HS-5 (cell line): ENCODE data around the gene VSTM4.

Source experiments
- DNase-seq: peaks from one replicate; pipeline ENCODE4 v3.0.0-alpha.2; 2012; ENCODE audit warnings: low read depth

VSTM4 gene

GRCh38 chr10:49070701-49071100 is 44.6 kb downstream of the VSTM4 start:
- DNase-seq = no peak

DNA sequence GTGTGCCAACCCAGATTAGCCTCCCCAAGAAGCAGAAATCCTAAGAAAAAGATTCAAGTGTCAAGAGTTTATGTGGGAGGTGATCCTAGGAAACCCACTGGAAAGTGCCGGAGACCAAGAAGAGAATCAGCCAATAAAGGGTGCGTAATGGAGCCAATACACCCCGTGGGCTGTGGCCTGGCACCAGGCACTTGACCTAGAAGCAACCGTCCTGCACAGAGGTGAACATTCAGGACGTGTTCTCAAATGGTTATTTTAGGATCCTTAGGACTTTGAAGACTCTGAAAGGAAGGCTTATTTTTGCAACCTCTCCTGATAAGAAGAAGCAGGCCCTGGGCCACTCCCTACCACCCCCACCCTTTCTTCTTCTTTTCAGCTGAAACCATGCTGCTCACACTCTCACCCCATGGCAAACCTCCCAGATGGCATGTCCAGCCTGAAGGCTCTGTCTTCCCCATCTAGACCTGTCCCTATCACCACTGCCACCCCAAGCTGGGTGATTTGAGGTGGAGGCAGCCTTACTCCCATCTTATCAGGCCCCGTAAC is 46.6 kb downstream of the VSTM4 start:
- DNase-seq = no peak

- no peak for DNase-seq
These were observed 47.1 kb downstream of the VSTM4 start for GRCh38 chr10:49068209-49068608.

DNA sequence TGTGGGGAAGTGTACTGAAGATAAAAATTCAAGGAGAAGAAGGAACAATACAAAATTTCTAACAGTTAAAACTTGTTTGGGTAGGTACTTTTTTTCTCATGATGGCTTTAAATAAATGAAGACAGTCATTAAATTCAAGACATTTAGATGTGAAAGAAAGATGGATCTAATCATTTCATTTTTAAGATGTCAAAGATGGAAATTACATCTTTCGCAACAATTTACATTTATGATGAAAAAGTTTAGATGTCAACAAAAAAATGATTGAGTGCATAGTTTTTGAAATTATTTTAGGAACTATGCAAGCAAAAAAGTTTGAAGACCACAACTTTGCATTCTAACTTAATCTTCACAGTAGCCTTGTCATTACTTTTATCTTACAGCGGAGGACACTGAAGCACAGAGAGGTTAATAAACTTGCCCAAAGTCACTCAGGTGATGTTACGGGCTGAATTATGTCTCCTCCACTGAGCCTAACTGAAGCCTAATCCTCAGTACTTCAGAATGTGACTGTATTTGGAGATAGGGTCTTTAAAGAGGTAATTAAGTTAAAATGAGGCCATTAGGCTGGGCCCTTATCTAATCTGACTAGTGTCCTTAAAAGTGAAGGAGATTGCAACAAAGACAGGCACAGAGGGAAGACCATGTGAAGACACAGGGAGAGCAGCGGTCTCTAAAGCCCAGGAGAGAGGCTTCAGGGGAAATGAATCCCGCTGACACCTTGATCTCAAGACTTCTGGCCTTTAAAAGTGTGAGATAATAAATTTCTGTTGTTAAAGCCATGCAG is 48.2 kb downstream of the VSTM4 start:
- no peak for DNase-seq

DNA sequence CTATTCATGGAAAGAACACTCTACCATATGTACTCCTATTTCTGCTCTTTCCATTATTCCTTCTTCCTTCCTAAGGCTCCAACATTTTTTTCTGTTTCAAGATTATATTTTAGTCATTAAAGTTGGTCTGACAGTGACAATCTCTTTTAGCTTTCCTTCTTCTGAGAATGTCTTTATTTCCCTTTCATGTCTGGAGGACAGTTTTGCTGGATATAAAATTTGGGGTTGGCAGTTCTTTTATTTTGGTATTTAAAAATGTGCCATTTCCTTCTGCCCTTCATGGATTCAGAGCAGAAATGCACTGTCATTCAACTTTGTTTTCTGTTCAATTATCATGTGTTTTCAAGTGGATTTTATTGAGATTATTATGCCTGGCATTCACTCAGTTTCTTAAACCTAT is 53.1 kb downstream of the VSTM4 start:
- no peak for DNase-seq

GRCh38 chr10:49061667-49062066 is 53.7 kb downstream of the VSTM4 start:
- no peak for DNase-seq

- DNase-seq = no peak
These were observed 56.7 kb downstream of the VSTM4 start for GRCh38 chr10:49058463-49059255.

DNA sequence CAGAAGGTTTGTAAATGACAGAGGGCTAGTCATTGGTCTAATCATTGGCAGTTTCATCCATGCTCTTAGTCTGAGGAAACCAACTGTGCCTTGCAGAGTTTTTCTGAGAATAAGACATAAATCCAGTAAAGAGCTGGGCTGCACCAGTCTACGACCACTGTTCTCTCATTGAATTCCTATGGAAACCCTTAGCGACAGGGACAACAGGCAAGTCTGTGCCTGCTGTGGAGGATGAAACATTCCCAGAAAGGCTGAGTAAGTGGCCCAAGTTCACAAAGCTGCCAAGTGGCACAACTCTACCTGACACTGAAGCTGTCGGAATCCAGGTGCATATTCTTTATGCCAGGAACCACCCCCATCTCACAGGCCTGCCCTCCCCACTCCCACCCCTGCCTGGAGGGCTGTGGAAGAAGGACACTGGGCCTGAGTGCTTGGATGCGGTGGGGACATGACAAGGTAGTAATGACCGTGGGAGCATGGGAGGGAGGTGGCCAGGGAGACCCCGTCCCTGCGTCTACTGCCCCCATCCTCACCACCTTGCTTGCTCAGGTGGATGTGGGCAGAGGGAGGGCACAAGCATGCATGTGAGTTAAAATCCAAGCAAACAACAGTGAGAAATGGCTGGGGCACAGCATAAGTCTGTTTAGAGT is 58.0 kb downstream of the VSTM4 start:
- no peak for DNase-seq

DNA sequence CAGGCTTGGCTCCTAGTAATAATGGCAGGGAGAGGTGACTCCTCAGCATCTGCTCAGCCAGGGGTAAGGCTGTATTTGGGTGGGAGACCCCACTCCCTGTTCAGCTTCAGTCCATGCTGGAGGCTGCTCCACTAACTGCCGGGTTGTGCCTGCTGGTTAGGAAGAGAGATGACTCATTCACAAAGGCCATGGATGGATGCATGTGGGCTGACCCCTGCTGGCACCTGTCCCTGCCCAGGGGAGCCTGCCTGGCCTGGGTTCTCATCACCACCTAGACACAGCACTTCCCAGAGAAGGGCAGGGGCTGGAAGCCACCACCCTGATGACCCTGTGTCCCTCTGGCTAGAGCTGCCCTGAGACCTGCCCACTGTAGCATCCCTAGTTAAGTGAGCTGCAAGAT is 59.0 kb downstream of the VSTM4 start:
- DNase-seq = no peak

DNA sequence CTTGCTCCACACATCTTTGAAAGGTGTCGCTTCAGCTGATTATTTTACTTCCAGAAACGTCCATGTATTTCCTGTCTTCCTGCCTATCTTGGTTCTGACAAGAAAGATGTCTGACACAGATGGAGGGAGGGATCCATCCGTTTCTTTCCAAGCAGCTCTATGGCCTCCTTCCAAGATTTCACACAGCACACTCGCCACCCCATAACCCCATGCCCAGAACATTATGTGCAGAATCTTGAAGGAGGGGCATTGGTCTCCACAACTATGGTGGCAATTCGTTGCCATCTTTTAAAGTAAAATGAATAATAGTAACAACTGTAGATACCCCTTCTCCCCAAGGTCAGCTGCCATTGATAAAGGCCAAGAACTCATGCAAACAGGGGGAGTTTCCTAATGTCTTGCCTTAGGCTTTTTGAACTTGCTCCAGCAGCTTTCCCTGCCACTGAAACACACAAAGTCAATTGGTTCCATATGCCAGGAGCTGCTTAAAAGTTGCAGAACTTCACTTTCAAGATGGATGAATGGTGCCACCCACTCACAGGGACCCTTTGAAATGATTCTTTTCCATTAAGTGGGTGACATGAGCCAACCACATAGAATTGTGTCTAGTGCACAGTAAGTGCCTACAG is 60.0 kb downstream of the VSTM4 start:
- no peak for DNase-seq

DNA sequence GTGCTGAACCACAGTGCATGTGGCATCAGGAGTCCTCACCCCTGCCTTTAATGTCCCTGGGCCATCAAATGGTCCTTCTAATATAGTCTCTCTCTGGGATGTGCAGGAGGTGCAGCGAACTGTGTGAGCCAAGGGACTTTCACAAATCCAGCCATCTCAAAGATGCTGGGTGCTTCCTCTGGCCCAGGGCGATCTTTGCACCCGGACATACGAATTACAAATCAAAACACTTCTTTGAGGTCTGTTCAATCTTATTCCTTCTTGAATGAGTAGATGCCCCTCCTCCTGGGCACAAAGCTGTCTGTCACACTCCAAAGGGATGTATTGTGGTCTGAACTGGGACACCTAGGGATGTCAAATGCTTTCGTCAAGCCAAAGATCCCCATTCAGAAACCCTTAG is 60.6 kb downstream of the VSTM4 start:
- DNase-seq = no peak

DNA sequence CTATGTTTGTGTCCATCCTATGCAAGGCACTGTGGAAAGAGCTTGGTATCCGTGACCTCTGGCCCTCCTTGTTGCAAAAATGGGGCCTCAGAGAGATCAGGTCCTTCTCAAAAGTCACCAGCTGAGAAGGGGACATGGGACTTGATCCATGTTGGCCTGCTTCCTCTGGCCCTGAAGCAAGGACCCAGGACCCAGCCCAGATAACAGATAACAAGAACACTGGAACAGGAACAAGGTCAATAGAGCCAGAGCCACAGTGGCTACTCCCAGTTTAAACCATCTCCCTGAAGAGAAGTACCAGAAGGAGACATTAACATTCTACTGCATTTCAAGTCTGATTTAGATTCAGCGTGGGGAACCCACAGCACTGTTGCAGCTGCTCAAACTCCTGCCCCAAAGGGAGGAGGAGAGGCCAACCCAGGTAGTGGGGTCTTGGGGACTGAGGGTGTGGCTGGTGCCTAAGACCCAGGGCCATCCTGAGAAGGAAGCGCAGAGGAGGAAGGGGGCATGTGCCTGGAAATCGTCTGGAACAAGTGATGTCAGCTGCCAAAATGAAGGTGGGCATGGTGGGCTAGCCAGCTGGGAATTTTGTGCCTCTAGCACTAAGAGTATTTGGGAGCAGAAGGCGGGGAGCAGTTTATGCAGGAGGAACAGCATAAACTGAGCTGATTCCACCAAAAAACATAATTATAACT is 61.2 kb downstream of the VSTM4 start:
- DNase-seq = no peak

- DNase-seq = no peak
These were observed 62.0 kb downstream of the VSTM4 start for GRCh38 chr10:49053053-49053997.

- no peak for DNase-seq
These were observed 63.3 kb downstream of the VSTM4 start for GRCh38 chr10:49052069-49052468.

GRCh38 chr10:49050906-49051305 is 64.4 kb downstream of the VSTM4 start:
- no peak for DNase-seq

GRCh38 chr10:49050366-49050765 is 65.0 kb downstream of the VSTM4 start:
- no peak for DNase-seq

- no peak for DNase-seq
These were observed 65.7 kb downstream of the VSTM4 start for GRCh38 chr10:49049660-49050059.

GRCh38 chr10:49047128-49047639 is 68.1 kb downstream of the VSTM4 start:
- no peak for DNase-seq

DNA sequence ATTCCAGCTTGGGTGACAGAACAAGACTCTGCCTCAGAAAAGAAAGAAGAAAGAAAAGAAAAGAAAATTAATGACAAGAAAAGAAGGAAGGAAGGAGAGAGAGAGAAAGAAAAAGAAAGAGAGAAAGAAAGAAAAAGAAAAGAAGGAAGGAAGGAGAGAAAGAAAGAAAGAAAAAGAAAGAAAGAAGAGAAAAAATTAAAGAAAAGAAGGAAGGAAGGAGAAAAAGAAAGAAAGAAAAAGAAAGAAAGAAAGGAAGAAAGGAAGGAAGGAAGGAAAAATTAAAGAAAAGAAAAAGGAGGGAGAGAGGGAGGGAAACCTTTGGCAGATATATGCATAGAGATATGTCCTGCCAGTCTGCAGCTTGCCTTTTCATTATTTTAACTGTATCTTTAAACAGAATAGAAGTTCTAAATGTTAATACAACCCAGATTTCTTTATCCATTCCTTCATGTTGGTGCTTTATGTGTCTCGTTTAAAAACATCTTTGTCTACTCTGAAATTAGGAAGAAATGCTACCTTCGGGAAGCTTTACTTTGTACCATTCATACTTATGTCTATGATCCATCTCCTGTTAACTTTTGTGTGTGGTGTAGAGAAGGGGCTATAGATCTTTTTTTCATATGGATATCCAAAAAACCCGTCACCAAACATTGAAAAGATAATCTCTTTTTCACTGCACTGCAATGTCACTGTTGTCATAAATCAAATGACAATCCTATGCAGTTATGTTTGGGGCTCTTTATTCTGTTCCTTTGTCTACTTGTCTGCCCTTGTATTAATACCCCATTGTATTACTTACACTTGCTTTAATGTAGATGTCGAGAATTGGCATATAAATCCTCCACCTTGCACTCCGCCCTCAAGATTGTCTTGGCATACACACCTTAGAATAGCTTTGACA is 70.8 kb downstream of the VSTM4 start:
- DNase-seq = no peak
